ENCODE results near the gene ASCL5. TPM values are rescaled to one million over a fixed set of nuclear protein-coding genes. Genes with fewer than 3 reads are reported as not detected.

ASCL5 gene
- total RNA-seq, 1 donor from 2014 or later: not detected

GRCh38 chr1:201171063-201172036 lies 44.4 kb upstream of the ASCL5 start:
- peak overlapping the region; percentile 94 for H3K27ac Mint-ChIP-seq (ENCODE audit: unreplicated experiment)
- H3K4me3 Mint-ChIP-seq (ENCODE audit: unreplicated experiment): peak overlapping the region; percentile 80
- no peaks in the 10 kb centered on the region for H3K27me3 Mint-ChIP-seq (ENCODE audit: low read depth)
- TF ChIP-seq CTCF (IDR thresholded peaks at IDR 0.05): peak; percentile 79
- H3K9me3 Mint-ChIP-seq (ENCODE audit: low read depth): no peaks in the 10 kb centered on the region
- H3K4me1 Mint-ChIP-seq (ENCODE audit: low read depth): peaks cover 29% of the 10 kb centered on the region
- DNase-seq (ENCODE audit: low spot score): no peak
- no peaks in the 10 kb centered on the region for H3K36me3 Mint-ChIP-seq (ENCODE audit: low read depth)

GRCh38 chr1:201170533-201171062 lies 43.6 kb upstream of the ASCL5 start:
- TF ChIP-seq CTCF (IDR thresholded peaks at IDR 0.05): no peak
- H3K36me3 Mint-ChIP-seq (ENCODE audit: low read depth): no peaks in the 10 kb centered on the region
- no peak for DNase-seq (ENCODE audit: low spot score)
- H3K9me3 Mint-ChIP-seq (ENCODE audit: low read depth): no peaks in the 10 kb centered on the region
- peak overlapping the region; percentile 94 for H3K27ac Mint-ChIP-seq (ENCODE audit: unreplicated experiment)
- peak overlapping the region; percentile 80 for H3K4me3 Mint-ChIP-seq (ENCODE audit: unreplicated experiment)
- H3K27me3 Mint-ChIP-seq (ENCODE audit: low read depth): no peaks in the 10 kb centered on the region
- H3K4me1 Mint-ChIP-seq (ENCODE audit: low read depth): peaks cover 29% of the 10 kb centered on the region

- peak overlapping the region; percentile 94 for H3K27ac Mint-ChIP-seq (ENCODE audit: unreplicated experiment)
- H3K9me3 Mint-ChIP-seq (ENCODE audit: low read depth): no peaks in the 10 kb centered on the region
- H3K27me3 Mint-ChIP-seq (ENCODE audit: low read depth): no peaks in the 10 kb centered on the region
- no peaks in the 10 kb centered on the region for H3K36me3 Mint-ChIP-seq (ENCODE audit: low read depth)
- no peak for DNase-seq (ENCODE audit: low spot score)
- no peak for TF ChIP-seq CTCF (IDR thresholded peaks at IDR 0.05)
- H3K4me3 Mint-ChIP-seq (ENCODE audit: unreplicated experiment): peak overlapping the region; percentile 80
- peaks cover 29% of the 10 kb centered on the region for H3K4me1 Mint-ChIP-seq (ENCODE audit: low read depth)
Measured at GRCh38 chr1:201169971-201170532, 43.1 kb upstream of the ASCL5 start.

- Mint-ChIP-seq H3K9me3 (ENCODE audit: low read depth) (no peaks in the 10 kb centered on the region), H3K36me3 (ENCODE audit: low read depth) (no peaks in the 10 kb centered on the region), H3K27ac (ENCODE audit: unreplicated experiment) (no peak overlapping the region), H3K27me3 (ENCODE audit: low read depth) (no peaks in the 10 kb centered on the region), H3K4me1 (ENCODE audit: low read depth) (peaks cover 29% of the 10 kb centered on the region), H3K4me3 (ENCODE audit: unreplicated experiment) (no peak overlapping the region)
- TF ChIP-seq CTCF (IDR thresholded peaks at IDR 0.05): no peak
- no peak for DNase-seq (ENCODE audit: low spot score)
Measured at GRCh38 chr1:201169203-201169602, 42.2 kb upstream of the ASCL5 start.
